Measurements from ENCODE around the gene MED13L.

Gene MED13L

GRCh38 chr12:116092162-116092561, 185.3 kb downstream of the MED13L start:
- Histone ChIP-seq H3K9ac (ENCODE audit: low read length) (no peak overlapping the region), H3K4ac (ENCODE audit: low read depth, low read length) (no peak overlapping the region), H4K8ac (ENCODE audit: low read depth, low read length) (no peak overlapping the region), H3K18ac (ENCODE audit: low read length) (no peak overlapping the region), H3K56ac (ENCODE audit: low read length) (no peak overlapping the region), H3K4me1 (ENCODE audit: control insufficient read depth, low read depth, low read length) (no peaks in the 10 kb centered on the region), H3K4me2 (ENCODE audit: low read length) (no peak overlapping the region), H2BK5ac (ENCODE audit: low read length) (no peak overlapping the region), H3K27me3 (ENCODE audit: insufficient read depth, low read length, poor library complexity) (no peaks in the 10 kb centered on the region), H3K4me3 (ENCODE audit: low read length) (no peak overlapping the region), H2BK15ac (replicated peaks; ENCODE audit: low read depth) (no peak overlapping the region), H3K79me2 (ENCODE audit: control insufficient read depth, insufficient read depth, low read length) (peaks cover 5% of the 10 kb centered on the region), H2AK5ac (ENCODE audit: low read length) (no peak overlapping the region), H3K23ac (ENCODE audit: low read length) (no peak overlapping the region), H3K27ac (ENCODE audit: low read depth, low read length) (no peak overlapping the region), H3K36me3 (ENCODE audit: control insufficient read depth, insufficient read depth, low read length) (no peaks in the 10 kb centered on the region), H3K79me1 (ENCODE audit: low read length) (peaks cover 9% of the 10 kb centered on the region), H4K5ac (ENCODE audit: low read length) (no peak overlapping the region), H2BK120ac (ENCODE audit: low read depth, low read length) (no peak overlapping the region)
- DNase-seq, result no peak
- WGBS (ENCODE audit: extremely low coverage, insufficient coverage, low lambda C conversion rate), result no CpG with 5 or more reads among the region's 3 CpGs

GRCh38 chr12:116091579-116091978, 185.9 kb downstream of the MED13L start:
- no peak overlapping the region for H4K5ac ChIP-seq (ENCODE audit: low read length)
- H3K27ac ChIP-seq (ENCODE audit: low read depth, low read length), result no peak overlapping the region
- H2BK120ac ChIP-seq (ENCODE audit: low read depth, low read length), result no peak overlapping the region
- H3K79me2 ChIP-seq (ENCODE audit: control insufficient read depth, insufficient read depth, low read length), result peaks cover 5% of the 10 kb centered on the region
- H4K8ac ChIP-seq (ENCODE audit: low read depth, low read length), result no peak overlapping the region
- no peaks in the 10 kb centered on the region for H3K36me3 ChIP-seq (ENCODE audit: control insufficient read depth, insufficient read depth, low read length)
- H2BK15ac ChIP-seq (replicated peaks; ENCODE audit: low read depth), result no peak overlapping the region
- H3K4me1 ChIP-seq (ENCODE audit: control insufficient read depth, low read depth, low read length), result no peaks in the 10 kb centered on the region
- no peak overlapping the region for H3K56ac ChIP-seq (ENCODE audit: low read length)
- peaks cover 9% of the 10 kb centered on the region for H3K79me1 ChIP-seq (ENCODE audit: low read length)
- no peak overlapping the region for H3K4me2 ChIP-seq (ENCODE audit: low read length)
- H3K18ac ChIP-seq (ENCODE audit: low read length), result no peak overlapping the region
- H3K27me3 ChIP-seq (ENCODE audit: insufficient read depth, low read length, poor library complexity), result no peaks in the 10 kb centered on the region
- H2BK5ac ChIP-seq (ENCODE audit: low read length), result no peak overlapping the region
- no peak overlapping the region for H3K4me3 ChIP-seq (ENCODE audit: low read length)
- H2AK5ac ChIP-seq (ENCODE audit: low read length), result no peak overlapping the region
- no peak overlapping the region for H3K23ac ChIP-seq (ENCODE audit: low read length)
- no peak overlapping the region for H3K9ac ChIP-seq (ENCODE audit: low read length)
- no peak overlapping the region for H3K4ac ChIP-seq (ENCODE audit: low read depth, low read length)
- no peak for DNase-seq

DNA sequence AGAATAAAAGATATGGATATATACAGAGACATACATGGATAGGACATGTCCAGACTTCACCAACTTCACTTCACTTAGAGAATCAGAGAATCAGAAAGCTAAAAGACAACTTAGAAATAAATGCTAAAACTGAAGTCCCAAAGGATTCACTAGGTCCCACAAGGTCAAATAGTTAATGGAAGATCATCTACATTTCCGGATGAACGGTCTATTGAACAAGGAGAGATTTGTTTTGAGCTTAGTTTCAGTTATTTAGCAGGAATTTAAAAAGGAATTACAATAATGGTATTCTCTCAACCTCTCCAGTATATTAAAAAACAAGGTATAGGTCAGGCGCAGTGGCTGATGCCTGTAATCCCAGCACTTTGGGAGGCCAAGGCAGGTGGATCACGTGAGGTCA, 187.0 kb downstream of the MED13L start:
- H2BK120ac ChIP-seq (ENCODE audit: low read depth, low read length), result no peak overlapping the region
- no peak overlapping the region for H3K23ac ChIP-seq (ENCODE audit: low read length)
- no peak overlapping the region for H3K27ac ChIP-seq (ENCODE audit: low read depth, low read length)
- no peak overlapping the region for H3K9ac ChIP-seq (ENCODE audit: low read length)
- DNase-seq, result no peak
- H3K18ac ChIP-seq (ENCODE audit: low read length), result no peak overlapping the region
- H2BK5ac ChIP-seq (ENCODE audit: low read length), result no peak overlapping the region
- no peak overlapping the region for H2BK15ac ChIP-seq (replicated peaks; ENCODE audit: low read depth)
- H4K5ac ChIP-seq (ENCODE audit: low read length), result no peak overlapping the region
- no CpG with 5 or more reads among the region's 4 CpGs for WGBS (ENCODE audit: extremely low coverage, insufficient coverage, low lambda C conversion rate)
- H4K8ac ChIP-seq (ENCODE audit: low read depth, low read length), result no peak overlapping the region
- peaks cover 11% of the 10 kb centered on the region for H3K79me1 ChIP-seq (ENCODE audit: low read length)
- peaks cover 7% of the 10 kb centered on the region for H3K79me2 ChIP-seq (ENCODE audit: control insufficient read depth, insufficient read depth, low read length)
- H2AK5ac ChIP-seq (ENCODE audit: low read length), result no peak overlapping the region
- H3K4me3 ChIP-seq (ENCODE audit: low read length), result no peak overlapping the region
- H3K36me3 ChIP-seq (ENCODE audit: control insufficient read depth, insufficient read depth, low read length), result no peaks in the 10 kb centered on the region
- no peak overlapping the region for H3K4me2 ChIP-seq (ENCODE audit: low read length)
- no peaks in the 10 kb centered on the region for H3K27me3 ChIP-seq (ENCODE audit: insufficient read depth, low read length, poor library complexity)
- no peak overlapping the region for H3K4ac ChIP-seq (ENCODE audit: low read depth, low read length)
- H3K56ac ChIP-seq (ENCODE audit: low read length), result no peak overlapping the region
- H3K4me1 ChIP-seq (ENCODE audit: control insufficient read depth, low read depth, low read length), result no peaks in the 10 kb centered on the region

DNA sequence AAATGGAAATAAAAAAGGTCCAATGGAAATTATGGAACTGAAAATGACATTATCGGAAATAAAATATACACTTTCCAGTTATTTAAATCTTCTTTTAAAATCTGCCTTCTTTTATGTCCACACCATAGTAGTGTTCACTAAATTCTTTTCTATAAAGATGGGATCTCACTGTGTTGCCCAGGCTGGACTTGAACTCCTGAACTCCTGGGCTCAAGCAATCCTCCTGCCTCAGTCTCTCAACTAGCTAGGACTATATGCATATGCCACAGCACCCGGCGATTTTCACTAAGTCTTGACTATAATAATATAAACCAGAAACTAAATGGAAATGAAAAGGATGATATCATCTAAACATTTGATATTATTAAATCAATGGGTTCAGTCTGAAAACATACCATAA, 188.4 kb downstream of the MED13L start:
- Histone ChIP-seq H3K36me3 (ENCODE audit: control insufficient read depth, insufficient read depth, low read length) (no peaks in the 10 kb centered on the region), H3K4me1 (ENCODE audit: control insufficient read depth, low read depth, low read length) (no peaks in the 10 kb centered on the region), H3K56ac (ENCODE audit: low read length) (no peak overlapping the region), H2BK120ac (ENCODE audit: low read depth, low read length) (no peak overlapping the region), H3K27ac (ENCODE audit: low read depth, low read length) (no peak overlapping the region), H3K9ac (ENCODE audit: low read length) (no peak overlapping the region), H4K8ac (ENCODE audit: low read depth, low read length) (no peak overlapping the region), H3K18ac (ENCODE audit: low read length) (no peak overlapping the region), H3K79me2 (ENCODE audit: control insufficient read depth, insufficient read depth, low read length) (peaks cover 7% of the 10 kb centered on the region), H2AK5ac (ENCODE audit: low read length) (no peak overlapping the region), H2BK15ac (replicated peaks; ENCODE audit: low read depth) (no peak overlapping the region), H3K79me1 (ENCODE audit: low read length) (peaks cover 11% of the 10 kb centered on the region), H3K4me3 (ENCODE audit: low read length) (no peak overlapping the region), H3K23ac (ENCODE audit: low read length) (no peak overlapping the region), H3K4ac (ENCODE audit: low read depth, low read length) (no peak overlapping the region), H2BK5ac (ENCODE audit: low read length) (no peak overlapping the region), H3K27me3 (ENCODE audit: insufficient read depth, low read length, poor library complexity) (no peaks in the 10 kb centered on the region), H4K5ac (ENCODE audit: low read length) (no peak overlapping the region), H3K4me2 (ENCODE audit: low read length) (no peak overlapping the region)
- no CpG with 5 or more reads among the region's 3 CpGs for WGBS (ENCODE audit: extremely low coverage, insufficient coverage, low lambda C conversion rate)
- no peak for DNase-seq

- Histone ChIP-seq H3K4me3 (ENCODE audit: low read length) (no peak overlapping the region), H3K18ac (ENCODE audit: low read length) (no peak overlapping the region), H3K4me1 (ENCODE audit: control insufficient read depth, low read depth, low read length) (no peaks in the 10 kb centered on the region), H3K79me2 (ENCODE audit: control insufficient read depth, insufficient read depth, low read length) (peaks cover 7% of the 10 kb centered on the region), H4K5ac (ENCODE audit: low read length) (no peak overlapping the region), H3K23ac (ENCODE audit: low read length) (no peak overlapping the region), H3K36me3 (ENCODE audit: control insufficient read depth, insufficient read depth, low read length) (no peaks in the 10 kb centered on the region), H2BK15ac (replicated peaks; ENCODE audit: low read depth) (no peak overlapping the region), H3K79me1 (ENCODE audit: low read length) (peaks cover 11% of the 10 kb centered on the region), H3K4ac (ENCODE audit: low read depth, low read length) (no peak overlapping the region), H2BK120ac (ENCODE audit: low read depth, low read length) (no peak overlapping the region), H4K8ac (ENCODE audit: low read depth, low read length) (no peak overlapping the region), H2AK5ac (ENCODE audit: low read length) (no peak overlapping the region), H3K9ac (ENCODE audit: low read length) (no peak overlapping the region), H3K27me3 (ENCODE audit: insufficient read depth, low read length, poor library complexity) (no peaks in the 10 kb centered on the region), H3K27ac (ENCODE audit: low read depth, low read length) (no peak overlapping the region), H3K4me2 (ENCODE audit: low read length) (no peak overlapping the region), H2BK5ac (ENCODE audit: low read length) (no peak overlapping the region), H3K56ac (ENCODE audit: low read length) (no peak overlapping the region)
- WGBS (ENCODE audit: extremely low coverage, insufficient coverage, low lambda C conversion rate), result no CpG with 5 or more reads among the region's 1 CpG
- DNase-seq, result no peak
Observed at GRCh38 chr12:116087962-116088361, 189.5 kb downstream of the MED13L start.

- H2AK5ac ChIP-seq (ENCODE audit: low read length), result no peak overlapping the region
- H3K27ac ChIP-seq (ENCODE audit: low read depth, low read length), result no peak overlapping the region
- H3K4ac ChIP-seq (ENCODE audit: low read depth, low read length), result no peak overlapping the region
- no peaks in the 10 kb centered on the region for H3K27me3 ChIP-seq (ENCODE audit: insufficient read depth, low read length, poor library complexity)
- no peak overlapping the region for H3K56ac ChIP-seq (ENCODE audit: low read length)
- no peak overlapping the region for H3K4me3 ChIP-seq (ENCODE audit: low read length)
- H2BK15ac ChIP-seq (replicated peaks; ENCODE audit: low read depth), result no peak overlapping the region
- no peak overlapping the region for H3K18ac ChIP-seq (ENCODE audit: low read length)
- DNase-seq, result no peak
- H3K4me2 ChIP-seq (ENCODE audit: low read length), result no peak overlapping the region
- no peak overlapping the region for H4K8ac ChIP-seq (ENCODE audit: low read depth, low read length)
- no peak overlapping the region for H4K5ac ChIP-seq (ENCODE audit: low read length)
- H2BK5ac ChIP-seq (ENCODE audit: low read length), result no peak overlapping the region
- no peak overlapping the region for H2BK120ac ChIP-seq (ENCODE audit: low read depth, low read length)
- peaks cover 7% of the 10 kb centered on the region for H3K79me2 ChIP-seq (ENCODE audit: control insufficient read depth, insufficient read depth, low read length)
- H3K9ac ChIP-seq (ENCODE audit: low read length), result no peak overlapping the region
- no CpG with 5 or more reads among the region's 3 CpGs for WGBS (ENCODE audit: extremely low coverage, insufficient coverage, low lambda C conversion rate)
- H3K79me1 ChIP-seq (ENCODE audit: low read length), result peaks cover 11% of the 10 kb centered on the region
- H3K23ac ChIP-seq (ENCODE audit: low read length), result no peak overlapping the region
- H3K4me1 ChIP-seq (ENCODE audit: control insufficient read depth, low read depth, low read length), result no peaks in the 10 kb centered on the region
- no peaks in the 10 kb centered on the region for H3K36me3 ChIP-seq (ENCODE audit: control insufficient read depth, insufficient read depth, low read length)
Observed at GRCh38 chr12:116087399-116087798, 190.1 kb downstream of the MED13L start.
